SK-N-SH (cell line): ENCODE data around the gene NAALADL1.

Experiments
- CTCF ChIP-seq: fragments of 200-600 bp; sonication (generic); IDR thresholded peaks from 2 replicates; pipeline ENCODE4 v1.6.1; 2017; ENCODE audit warnings: antibody characterized with exemption, mild to moderate bottlenecking, moderate library complexity
- EP300 ChIP-seq, 2 experiments: IDR thresholded peaks; 2 replicates each; pipeline versions ENCODE4 v1.4.0 to v1.6.1; 2012; ENCODE audit warnings: borderline replicate concordance in 1 of 2, low read depth in 1 of 2, low read length in 1 of 2
- FOXM1 ChIP-seq: IDR thresholded peaks from 2 replicates; pipeline ENCODE4 v1.4.0; 2012; ENCODE audit warnings: low read depth, mild to moderate bottlenecking
- GABPA ChIP-seq: IDR thresholded peaks from 2 replicates; pipeline ENCODE4 v1.4.0; 2012; ENCODE audit warnings: low read depth, mild to moderate bottlenecking
- POLR2AphosphoS5 ChIP-seq: IDR thresholded peaks from 2 replicates; pipeline ENCODE4 v1.6.1; 2012; ENCODE audit warnings: low read depth, low read length
- RAD21 ChIP-seq: IDR thresholded peaks from 2 replicates; pipeline ENCODE4 v1.6.1; 2012; ENCODE audit warnings: mild to moderate bottlenecking, low read length
- SIN3A ChIP-seq: IDR thresholded peaks from 2 replicates; pipeline ENCODE4 v1.6.1; 2012; ENCODE audit warnings: low read depth, mild to moderate bottlenecking, low read length, moderate library complexity, borderline replicate concordance
- SMC3 ChIP-seq: IDR thresholded peaks from 2 replicates; pipeline ENCODE4 v1.6.1; 2012; ENCODE audit warnings: low read depth, low read length, improper control_type of control experiment
- TCF12 ChIP-seq: IDR thresholded peaks from 2 replicates; pipeline ENCODE4 v1.4.0; 2012
- TEAD4 ChIP-seq: IDR thresholded peaks from 2 replicates; pipeline ENCODE4 v1.4.0; 2012; ENCODE audit warnings: mild to moderate bottlenecking, borderline replicate concordance; ENCODE audit not compliant: insufficient read depth
- USF2 ChIP-seq: fragments of 150-350 bp; IDR thresholded peaks from 2 replicates; pipeline ENCODE4 v1.6.1; 2017; ENCODE audit warnings: antibody characterized with exemption, low read length, low read depth, borderline replicate concordance
- TF ChIP-seq, protein P1 (sequence below): IDR thresholded peaks from 2 replicates; pipeline ENCODE4 v1.4.0; 2012; ENCODE audit warnings: low read depth, borderline replicate concordance
- TF ChIP-seq, protein P2 (sequence below): IDR thresholded peaks from 2 replicates; pipeline ENCODE4; 2012

DNA sequence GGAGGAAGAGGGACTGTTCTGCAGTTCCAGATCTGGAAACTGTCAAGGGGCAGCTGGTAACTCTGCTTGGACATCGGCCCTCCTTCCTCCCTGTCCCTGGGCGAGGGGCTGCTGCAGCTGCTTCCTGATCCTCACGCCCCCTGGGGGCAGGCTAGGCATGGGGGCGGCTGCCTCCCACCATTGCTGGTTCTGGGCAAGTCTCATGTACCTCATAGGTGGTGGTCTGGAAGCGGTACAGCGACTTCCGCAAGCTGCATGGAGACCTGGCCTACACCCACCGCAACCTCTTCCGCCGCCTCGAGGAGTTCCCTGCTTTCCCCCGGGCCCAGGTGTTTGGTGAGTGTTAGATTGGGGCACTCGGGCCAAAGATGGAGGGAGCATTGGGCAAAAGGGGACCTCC is 26.1 kb downstream of the NAALADL1 start:
- TF ChIP-seq TCF12 (no peak), CTCF (no peak), SMC3 (no peak), TEAD4 (no peak), FOXM1 (no peak), GABPA (no peak), SIN3A (no peak), EP300 (IDR thresholded peaks at IDR 0.05; ENCODE audit: borderline replicate concordance in 1 of 2, low read depth in 1 of 2, low read length in 1 of 2) (no peak), POLR2AphosphoS5 (no peak), USF2 (no peak), RAD21 (no peak)
- TF ChIP-seq, protein P1, sequence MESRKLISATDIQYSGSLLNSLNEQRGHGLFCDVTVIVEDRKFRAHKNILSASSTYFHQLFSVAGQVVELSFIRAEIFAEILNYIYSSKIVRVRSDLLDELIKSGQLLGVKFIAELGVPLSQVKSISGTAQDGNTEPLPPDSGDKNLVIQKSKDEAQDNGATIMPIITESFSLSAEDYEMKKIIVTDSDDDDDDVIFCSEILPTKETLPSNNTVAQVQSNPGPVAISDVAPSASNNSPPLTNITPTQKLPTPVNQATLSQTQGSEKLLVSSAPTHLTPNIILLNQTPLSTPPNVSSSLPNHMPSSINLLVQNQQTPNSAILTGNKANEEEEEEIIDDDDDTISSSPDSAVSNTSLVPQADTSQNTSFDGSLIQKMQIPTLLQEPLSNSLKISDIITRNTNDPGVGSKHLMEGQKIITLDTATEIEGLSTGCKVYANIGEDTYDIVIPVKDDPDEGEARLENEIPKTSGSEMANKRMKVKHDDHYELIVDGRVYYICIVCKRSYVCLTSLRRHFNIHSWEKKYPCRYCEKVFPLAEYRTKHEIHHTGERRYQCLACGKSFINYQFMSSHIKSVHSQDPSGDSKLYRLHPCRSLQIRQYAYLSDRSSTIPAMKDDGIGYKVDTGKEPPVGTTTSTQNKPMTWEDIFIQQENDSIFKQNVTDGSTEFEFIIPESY, result no peak
- TF ChIP-seq, protein P2, sequence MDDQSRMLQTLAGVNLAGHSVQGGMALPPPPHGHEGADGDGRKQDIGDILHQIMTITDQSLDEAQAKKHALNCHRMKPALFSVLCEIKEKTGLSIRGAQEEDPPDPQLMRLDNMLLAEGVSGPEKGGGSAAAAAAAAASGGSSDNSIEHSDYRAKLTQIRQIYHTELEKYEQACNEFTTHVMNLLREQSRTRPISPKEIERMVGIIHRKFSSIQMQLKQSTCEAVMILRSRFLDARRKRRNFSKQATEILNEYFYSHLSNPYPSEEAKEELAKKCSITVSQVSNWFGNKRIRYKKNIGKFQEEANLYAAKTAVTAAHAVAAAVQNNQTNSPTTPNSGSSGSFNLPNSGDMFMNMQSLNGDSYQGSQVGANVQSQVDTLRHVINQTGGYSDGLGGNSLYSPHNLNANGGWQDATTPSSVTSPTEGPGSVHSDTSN, result no peak
